Stimulated activated CD4-positive, alpha-beta T cell treated with anti-CD3 and anti-CD28 coated beads, Interleukin-4, amount 100 ng/mL, for 1 hour (primary cell): ENCODE data around the gene PLS1.
"Not testable (repeated sequence)": the region's sequence is repeated elsewhere in the genome, so short reads cannot be mapped to it uniquely, and the experiment has no call there.

ENCODE experiments used
- DNase-seq: peaks from one replicate; pipeline ENCODE4 v3.0.0-alpha.2; 2020

PLS1 gene, protein sequence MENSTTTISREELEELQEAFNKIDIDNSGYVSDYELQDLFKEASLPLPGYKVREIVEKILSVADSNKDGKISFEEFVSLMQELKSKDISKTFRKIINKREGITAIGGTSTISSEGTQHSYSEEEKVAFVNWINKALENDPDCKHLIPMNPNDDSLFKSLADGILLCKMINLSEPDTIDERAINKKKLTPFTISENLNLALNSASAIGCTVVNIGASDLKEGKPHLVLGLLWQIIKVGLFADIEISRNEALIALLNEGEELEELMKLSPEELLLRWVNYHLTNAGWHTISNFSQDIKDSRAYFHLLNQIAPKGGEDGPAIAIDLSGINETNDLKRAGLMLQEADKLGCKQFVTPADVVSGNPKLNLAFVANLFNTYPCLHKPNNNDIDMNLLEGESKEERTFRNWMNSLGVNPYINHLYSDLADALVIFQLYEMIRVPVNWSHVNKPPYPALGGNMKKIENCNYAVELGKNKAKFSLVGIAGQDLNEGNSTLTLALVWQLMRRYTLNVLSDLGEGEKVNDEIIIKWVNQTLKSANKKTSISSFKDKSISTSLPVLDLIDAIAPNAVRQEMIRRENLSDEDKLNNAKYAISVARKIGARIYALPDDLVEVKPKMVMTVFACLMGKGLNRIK

DNA sequence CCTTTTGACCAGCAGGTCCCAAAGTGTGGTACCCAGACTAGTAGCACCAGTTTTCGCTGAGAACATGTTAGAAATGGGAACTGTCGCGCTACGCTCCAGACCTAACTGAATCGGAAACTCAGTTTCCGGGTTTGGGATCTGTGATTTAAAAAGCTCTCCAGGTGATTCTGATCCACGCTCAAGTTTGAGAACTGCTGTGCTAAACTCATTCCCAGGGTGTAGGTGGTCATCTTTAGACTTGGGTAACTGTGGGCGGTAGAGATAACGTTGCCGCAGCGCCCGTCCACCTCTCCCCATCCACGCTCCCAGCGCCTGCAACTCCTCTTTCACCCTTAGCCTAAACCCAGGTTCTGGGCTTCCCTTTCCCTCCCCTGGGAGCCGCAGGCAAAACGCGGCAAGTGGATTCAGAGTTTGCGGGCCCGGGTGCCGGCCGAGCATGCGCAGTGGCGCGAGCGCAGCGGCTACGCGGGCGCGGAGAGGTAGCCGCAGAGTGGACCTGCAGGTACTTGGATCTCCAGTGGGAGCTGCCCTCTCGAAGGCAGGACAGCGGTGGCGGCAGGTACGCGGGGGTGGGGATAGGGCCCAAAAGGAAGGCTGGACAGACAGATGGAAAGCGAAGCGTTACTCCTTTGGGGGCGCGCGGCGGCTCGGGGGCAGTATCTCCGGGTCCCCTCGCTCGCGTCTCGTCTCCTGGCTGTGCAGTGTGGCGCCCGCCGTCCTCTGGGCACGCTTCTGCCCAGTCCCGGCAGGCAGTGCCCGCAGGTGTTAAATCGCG lies at the start of gene PLS1:
TSS of gene PLS1 (plus strand) at position 443 of the 775 bp plus-strand sequence. CDS start 67,845 bp downstream, outside the sequence.
- DNase-seq = peak; percentile 82

DNA sequence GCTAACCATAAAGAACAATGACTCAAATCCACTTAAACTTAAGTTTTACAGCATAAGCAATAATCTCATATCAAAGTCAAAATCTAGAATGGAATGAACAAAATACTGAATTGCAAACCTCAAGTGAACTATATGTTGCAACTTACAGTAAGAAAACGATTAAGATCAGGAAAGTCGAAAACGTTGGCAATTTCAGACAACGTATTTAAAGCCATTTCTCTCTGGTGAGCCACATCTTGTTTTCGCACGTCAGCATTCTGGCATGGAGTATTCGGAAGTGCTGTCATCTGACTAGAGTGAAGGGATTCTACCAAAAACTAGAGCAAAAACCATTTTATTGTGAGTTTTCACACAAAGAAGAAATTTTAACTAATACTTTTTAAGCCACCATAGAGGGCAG lies 46.2 kb upstream of the PLS1 start:
- DNase-seq = no peak

DNA sequence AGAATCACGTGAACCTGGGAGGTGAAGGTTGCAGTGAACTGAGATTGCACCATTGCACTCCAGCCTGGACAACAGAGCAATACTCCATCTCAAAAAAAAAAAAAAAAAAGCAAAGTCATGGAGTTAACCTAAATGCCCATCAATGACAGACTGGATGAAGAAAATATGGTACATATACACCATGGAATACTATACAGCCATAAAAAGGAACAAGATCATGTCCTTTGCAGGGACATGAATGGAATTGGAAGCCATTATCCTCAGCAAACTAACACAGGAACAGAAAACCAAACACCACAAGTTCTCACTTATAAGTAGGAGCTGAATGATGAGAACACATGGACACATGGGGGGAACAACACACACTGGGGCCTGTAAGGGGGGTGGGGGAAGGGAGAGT lies 43.6 kb upstream of the PLS1 start:
- not testable (repeated sequence) for DNase-seq

DNA sequence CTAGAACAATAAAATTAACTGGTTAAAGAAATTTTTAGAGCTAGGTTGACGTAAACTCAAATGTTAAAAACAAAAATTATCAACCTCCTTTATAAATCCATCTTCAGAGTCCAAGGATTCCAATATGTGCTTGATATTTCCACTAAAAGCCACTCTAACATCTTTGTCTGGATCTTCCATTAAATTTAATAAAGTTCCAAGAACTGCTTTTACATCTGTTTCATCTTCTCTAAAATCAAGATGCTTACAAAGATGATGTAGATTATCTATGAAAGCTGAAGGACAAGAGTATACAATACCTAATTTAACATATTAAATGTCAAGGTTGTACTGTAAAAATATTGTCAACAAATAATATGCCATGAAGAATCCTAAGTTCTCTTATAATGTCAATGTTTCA lies 42.5 kb upstream of the PLS1 start:
- DNase-seq = no peak

DNA sequence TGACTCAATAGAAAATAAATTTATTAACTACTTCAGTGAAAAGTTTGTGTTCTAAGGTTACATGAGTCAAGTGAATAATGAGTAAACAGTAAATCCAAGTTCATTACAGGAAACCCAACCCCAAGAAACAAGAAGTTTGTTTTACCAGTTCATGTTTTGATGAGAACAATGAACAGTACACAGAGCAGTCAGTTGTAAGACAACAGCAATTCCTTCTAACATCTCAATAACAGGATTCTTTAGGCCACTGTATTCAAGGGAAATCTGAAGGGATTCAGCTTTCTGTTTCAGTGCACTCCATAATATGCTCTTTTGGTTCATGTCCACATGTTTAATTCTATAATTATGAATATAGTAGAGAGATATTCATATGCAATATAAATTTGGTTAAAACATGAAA lies 36.1 kb upstream of the PLS1 start:
- DNase-seq = no peak

DNA sequence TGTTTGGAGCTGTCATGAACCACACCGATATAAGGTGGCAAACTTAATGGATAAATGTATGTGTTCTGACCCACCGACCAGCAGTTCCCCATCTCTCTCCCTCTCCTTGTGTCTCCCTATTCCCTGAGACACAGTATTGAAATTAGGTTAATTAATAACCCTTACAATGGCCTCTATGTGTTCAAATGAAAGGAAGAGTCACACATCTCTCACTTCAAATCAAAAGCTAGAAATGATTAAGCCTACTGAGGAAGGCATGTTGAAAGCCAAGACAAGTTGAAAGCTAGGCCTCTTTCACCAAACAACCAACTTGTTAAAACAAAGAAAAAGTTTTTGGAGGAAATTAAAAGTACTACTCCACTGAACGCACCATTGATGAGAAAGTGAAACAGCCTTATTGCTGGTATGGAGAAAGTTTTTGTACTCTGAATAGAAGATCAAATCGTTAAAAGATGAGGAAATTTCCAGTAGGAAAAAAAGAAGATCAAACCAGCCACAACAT lies 32.6 kb upstream of the PLS1 start:
- DNase-seq = no peak

DNA sequence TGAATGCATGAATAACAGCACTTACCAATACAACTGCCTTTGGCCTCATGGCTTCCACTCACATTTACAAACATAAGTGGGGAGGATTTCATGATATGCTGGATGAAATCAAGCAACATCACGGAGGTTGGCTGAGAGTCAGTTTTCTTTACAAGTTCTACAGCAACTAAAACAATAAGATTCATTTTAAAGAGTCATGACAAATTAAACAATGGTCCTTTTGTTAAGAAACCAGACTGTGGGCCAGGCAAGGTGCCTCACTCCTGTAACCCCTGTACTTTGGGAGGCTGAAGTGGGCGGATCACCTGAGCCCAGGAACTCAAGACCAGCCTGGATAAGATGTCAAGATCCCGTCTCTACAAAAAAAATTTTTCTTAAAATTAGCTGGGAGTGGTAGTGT lies 30.1 kb upstream of the PLS1 start:
- DNase-seq = no peak

DNA sequence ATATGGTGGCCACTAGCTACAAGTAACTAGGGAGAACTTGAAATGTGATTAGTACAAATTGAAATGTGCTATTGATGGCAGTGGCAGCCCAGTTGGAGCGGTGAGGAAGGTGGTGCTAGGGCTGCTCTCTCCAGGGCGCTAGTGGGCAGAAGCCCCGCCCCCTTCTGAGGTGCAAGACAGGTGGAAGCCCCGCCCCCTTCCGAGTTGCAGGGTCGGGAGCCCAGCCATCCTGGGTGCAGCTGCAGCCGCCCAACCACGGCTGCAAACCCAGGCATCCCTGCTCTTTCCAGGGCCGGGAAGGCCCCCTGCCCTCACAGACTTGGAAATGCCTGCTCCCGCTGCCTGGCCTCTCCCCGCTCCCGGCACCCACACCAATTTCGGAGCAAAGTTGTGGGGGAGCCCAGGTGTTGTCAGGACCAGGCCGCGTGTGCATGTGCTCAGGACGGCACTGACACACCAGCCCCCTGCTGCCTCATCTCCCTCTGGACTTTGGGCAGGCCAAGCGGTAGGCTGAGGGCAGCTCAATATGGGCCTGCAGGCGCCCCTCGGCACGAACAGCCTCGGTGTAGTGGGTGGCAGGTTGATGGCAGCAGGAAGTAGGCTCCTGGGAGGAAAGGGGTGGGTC lies 27.7 kb upstream of the PLS1 start:
- no peak for DNase-seq

DNA sequence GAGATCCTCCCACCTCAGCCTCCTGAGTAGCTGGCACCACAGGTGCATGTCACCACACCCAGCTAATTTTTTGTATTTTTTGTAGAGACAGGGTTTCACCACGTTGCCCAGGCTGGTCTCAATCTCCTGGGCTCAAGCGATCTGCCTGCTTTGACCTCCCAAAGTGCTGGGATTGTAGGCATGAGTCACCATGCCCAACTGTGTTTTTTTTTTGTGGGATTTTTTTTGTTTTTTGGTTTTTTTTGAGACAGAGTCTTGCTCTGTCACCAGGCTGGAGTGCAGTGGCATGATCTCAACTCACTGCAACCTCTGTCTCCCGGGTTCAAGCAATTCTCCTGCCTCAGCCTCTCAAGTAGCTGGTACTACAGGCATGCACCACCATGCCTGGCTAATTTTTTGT lies 26.8 kb upstream of the PLS1 start:
- not testable (repeated sequence) for DNase-seq

DNA sequence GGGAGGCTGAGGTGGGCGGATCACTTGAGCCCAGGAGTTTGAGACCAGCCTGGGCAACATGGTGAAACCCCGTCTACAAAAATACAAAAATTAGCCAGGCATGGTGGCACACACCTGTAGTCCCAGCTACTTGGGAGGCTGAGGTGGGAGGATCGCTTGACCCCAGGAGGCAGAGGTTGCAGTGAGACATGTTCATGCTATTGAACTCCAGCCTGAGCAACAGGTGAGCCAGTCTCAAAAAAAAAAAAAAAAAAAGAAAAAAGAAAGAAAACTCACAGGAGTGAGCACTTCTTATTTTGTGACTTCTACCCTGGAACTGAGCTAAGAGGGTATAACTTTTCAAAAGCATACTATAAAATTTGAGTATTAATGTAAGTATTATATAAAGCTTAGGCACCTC lies 22.0 kb upstream of the PLS1 start:
- not testable (repeated sequence) for DNase-seq

DNA sequence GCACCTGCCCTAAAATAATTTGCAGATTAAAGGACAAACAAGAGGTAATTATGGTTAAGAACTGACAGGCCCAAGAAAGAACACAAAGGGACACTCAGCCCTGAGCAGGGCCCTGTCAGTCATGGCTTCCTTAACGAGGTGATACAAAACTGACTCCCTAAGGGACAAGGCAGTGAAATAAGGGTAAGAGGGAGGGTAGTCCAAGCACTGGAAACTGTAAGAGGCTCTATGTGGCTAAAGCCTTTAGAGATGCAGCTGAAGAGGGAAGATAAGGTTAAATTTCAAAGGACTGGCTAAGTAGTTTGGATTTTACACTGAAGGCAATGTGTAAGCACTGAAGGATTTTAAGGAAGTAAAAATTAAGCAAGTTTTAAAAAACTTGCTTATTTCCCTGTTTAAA lies 21.5 kb upstream of the PLS1 start:
- no peak for DNase-seq

DNA sequence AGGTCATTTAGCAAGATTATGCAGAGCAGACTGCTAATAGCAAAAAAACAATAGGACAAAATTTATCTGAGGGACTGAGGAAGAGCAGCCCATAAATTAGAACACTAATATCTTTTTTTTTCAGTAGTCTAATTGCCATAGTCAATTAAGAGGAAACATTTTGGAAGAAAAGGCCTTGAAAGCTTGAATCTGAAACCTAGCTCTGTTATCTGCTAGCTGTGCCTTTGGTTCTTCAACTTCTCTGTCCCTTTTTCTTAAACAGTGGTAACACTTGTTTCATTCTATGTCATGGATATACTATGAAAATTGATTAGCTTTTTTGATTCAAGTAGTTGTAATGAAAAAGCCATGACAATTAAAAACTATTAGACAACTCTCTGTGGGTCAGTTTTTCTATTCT lies 19.4 kb upstream of the PLS1 start:
- no peak for DNase-seq

DNA sequence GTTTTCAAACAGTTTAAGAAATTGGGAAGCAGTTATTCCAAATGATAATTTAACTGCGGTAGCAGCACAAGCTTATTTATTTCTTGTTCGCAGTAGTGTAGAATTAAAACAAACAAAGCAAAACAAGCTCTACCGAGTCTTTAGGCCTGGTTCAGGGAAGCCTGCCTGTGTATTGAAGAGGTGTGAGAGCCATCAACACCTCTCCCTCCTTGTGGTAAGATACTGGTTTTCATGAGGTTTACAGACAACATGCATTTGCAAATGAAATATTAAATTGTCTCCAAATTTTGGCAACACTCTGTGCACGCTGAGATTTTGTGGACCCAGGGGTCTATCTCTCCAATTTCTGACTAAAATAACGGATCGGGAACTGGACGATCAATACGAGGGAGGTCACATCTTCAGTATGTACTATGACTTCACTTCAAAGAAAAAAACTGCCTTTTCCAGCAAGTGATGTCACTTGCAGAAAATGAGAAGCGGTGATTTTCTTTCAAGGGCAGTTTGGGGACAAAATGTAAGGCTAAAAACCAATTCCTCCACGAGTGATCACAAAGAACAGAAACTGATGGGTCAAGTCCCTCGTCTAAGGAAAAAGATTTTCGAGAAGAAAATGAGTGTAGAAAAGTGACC lies 18.4 kb upstream of the PLS1 start:
- DNase-seq = no peak

DNA sequence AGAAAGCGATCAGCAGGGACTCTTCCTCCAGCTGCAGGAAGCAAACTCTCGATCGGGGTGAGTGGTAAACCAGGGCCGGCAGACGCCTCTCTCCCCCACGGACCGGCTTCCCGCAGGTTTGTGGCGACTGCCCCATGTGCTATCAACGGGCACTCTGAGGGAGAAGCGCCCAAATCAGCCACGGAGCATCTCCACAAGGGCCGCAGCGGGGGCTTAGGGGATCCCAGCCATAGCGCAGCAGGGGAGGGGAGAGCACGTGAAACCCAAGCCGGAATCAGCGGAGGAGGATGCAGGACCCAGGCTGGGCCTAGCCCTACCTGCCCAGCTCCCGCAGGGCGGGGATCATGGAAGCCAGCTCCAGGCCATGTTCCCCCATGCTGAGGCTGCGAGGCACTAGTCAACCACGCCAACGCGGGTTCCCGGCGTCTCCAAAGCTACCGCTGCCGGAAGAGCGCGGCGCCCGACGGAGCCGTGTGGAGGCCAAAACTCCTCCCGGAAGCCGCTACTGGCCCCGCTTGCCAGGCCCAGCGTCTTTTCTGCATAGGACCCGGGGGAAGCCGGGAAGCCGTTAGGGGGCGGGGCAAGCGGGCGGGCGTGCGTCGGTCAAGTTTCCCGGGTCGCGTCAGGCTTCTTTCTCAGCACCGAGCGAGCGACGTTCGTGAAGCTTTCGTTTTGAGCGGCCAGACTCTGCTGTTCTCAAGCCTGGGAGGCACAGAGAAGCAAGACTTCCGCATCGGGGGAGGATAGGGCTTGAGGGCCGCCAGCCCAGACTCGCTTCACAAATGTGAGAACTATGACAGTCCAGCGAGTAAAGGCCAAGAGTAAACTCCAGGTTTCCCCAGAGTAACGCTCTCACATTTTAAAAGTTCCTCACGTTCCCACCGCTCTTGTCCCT lies 17.6 kb upstream of the PLS1 start, which contains the start of gene ATR:
TSS of gene ATR (minus strand) at position 405 of the 895 bp plus-strand sequence. CDS start at position 376, 29 bp downstream.
- peak; percentile 97 for DNase-seq

DNA sequence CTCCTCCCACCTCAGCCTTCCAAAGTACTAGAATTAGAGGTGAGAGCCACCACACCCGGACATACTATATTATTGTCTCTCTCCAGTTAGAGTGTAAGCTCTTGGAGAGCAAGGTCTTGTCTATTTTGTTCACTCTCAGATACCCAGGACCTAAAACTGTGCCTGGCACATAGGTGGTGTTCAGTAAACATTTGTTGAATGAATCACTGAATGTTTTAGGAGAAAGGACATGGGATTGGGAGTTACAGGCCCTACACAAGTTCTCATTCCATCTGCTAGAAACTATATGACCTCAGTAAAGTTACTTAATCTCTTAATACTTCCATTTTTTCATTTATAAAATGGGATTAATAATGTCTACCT lies 16.2 kb upstream of the PLS1 start:
- DNase-seq = no peak

DNA sequence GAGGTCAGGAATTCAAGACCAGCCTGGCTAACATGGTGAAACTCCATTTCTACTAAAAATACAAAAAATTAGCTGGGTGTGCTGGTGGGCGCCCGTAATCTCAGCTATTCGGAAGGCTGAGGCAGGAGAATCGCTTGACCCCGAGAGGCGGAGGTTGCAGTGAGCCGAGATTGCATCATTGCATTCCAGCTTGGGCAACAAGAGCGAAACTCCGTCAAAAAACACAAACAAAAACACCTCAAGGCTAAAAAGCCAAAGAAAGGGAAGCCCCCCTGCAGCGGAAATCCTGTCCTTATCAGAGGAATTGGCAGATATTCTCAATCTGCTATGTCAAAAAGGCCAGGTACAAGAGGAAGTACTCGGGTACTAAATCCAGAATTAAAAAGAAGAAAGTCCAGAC lies 15.1 kb upstream of the PLS1 start:
- not testable (repeated sequence) for DNase-seq

DNA sequence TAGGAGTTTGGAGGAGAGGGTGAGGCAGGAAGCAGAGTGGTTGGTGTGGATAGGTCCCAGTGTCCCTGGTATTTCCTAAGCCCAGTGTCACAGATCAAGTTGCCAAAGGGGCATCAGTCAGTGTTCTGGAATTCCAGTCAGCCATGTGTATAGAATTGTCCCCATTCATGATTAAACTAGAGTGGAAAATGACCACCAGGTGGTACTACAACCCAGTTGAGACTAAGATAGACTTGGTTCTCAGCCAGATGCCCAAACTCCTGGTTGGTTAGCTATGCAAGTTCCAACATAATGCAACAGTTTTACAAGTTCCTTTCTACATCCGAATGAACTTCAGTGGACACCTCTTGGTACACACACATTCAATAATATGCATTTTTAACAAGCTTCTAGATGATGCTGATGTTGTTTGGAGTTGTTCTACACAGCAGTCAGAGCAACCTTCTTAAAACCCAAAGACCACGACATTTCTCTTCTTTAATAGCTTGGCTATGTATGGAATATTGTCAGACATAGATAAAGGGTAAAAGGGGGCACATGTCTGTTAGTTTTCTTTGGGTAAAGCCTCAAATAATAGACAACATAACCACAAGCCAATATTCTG lies 9.3 kb upstream of the PLS1 start:
- DNase-seq = no peak

DNA sequence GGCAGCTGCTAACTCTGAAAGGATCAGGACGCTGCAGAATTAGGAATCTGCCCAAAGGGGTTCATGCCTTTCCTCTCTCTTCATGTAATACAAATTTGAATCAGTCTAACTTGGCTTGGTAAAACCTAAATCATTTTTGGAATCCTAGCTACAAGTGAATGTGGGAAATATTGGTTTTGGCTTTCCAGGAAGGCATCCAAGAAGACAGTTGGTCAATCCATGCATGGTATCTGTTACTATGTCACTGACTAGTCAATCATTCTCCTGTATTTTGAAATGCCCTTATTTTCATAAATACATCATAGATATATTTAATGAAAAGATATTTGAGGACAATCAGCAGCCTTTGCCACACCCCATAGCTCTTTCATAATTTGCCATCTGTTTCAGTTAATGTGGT lies 7.5 kb upstream of the PLS1 start:
- DNase-seq = no peak

DNA sequence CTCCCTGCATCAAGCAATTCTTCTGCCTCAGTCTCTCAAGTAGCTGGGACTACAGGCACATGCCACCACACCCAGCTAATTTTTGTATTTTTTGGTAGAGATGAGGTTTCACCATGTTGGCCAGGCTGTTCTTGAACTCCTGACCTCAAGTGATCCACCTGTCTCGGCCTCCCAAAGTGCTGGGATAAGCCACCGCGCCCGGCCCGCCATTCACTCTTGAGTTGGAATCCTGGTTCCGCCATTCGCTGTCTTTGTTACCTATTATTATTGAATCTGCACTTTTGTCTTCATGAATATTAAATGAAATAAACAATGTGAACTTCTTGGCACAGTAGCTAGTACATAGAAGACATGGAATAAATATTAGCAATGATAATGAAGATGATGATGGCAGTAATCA lies 3.9 kb upstream of the PLS1 start:
- DNase-seq = not testable (repeated sequence)

DNA sequence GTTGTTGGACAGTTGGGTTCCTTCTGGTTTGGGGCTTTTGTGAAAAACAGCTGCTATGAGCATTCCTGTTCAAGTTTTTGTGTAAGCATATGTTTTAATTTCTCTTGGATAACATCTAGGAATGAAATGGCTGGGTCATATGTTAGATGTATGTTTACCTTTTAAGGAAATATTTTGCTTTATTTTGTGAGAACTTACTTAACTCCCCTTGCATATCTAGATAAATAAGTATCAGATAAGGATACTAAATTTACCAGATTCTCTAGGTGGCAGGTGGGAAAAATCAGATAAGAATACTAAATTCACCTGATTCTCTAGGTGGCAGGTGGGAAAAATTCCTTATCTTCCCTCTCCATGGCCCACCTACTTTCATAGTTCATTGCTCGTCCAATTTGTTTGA lies 1.1 kb upstream of the PLS1 start:
- DNase-seq = no peak

DNA sequence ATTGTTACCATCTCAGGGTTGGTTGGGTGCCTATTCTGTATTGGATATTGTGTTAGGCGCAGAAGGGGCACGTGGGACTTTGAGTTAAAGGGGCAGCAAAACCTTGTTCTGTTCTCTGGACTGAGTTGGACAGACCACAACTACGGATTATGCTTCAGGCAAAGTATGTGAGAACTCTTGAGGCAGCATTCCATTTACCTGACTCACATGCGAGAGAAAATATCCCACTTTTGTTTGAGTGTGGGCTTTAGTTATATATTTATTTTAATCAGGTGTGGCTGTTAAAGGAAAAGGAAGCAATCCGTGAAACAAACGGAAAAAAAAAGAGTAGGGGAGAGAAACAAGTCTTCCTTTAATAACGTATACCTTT lies 627 bp upstream of the PLS1 start:
- DNase-seq = no peak
